ENCODE data around the gene GLIS1.

- no peak for TF ChIP-seq CTCF (IDR thresholded peaks at IDR 0.05)
- TF ChIP-seq ZNF232 (CRISPR knock-in tag; IDR thresholded peaks at IDR 0.05), result no peak
Observed at GRCh38 chr1:53688381-53689102, 50.4 kb downstream of the GLIS1 start.
